GM04503 (cell line): Measurements from ENCODE around the gene NMNAT2.
"Not testable (repeated sequence)": the region's sequence is repeated elsewhere in the genome, so short reads cannot be mapped to it uniquely, and the experiment has no call there.

Experiments used
- DNase-seq: peaks from one replicate; pipeline ENCODE4 v3.0.0-alpha.2; 2012; ENCODE audit warnings: low read depth

The NMNAT2 gene

DNA sequence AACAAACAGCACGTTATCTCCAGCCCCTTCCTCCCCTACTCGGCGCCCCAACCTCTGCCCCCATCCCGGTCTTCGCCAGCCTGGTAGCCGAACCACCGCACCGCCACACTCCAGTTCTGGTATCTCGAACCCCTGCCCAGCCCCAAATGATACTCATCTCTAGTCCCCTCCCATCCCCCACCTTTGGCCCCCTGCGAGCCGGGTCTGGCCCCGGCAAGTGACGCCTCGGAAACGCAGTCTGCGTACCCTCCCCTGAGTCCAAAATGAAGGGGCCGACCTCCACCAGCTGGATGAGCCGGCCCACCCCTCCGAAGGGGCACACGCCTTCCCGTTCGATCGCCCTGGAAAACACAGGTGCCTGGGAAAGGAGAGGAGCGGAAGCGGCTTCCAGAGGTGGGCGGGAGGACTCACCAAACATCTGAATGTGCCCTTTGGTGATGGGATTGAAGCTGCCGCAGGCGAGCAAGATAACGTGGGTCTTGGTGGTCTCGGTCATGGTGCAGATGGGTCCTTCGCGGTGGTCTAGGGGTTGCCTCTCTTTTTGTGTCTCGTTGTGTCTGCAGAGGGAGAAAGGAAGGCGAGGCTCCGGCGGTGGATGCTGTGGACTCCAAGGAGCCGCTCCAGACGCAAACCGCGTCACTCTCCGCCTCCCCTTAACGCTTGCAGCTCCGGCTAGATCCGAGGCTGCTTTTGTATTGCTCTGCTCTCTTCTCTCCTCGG, at the start of gene NMNAT2:
NMNAT2 (minus strand) TSS at position 609 of the 720 bp plus-strand sequence; CDS start at position 496, 113 bp downstream.
- no peak for DNase-seq

GRCh38 chr1:183467687-183468086, 49.5 kb upstream of the NMNAT2 start:
- no peak for DNase-seq

DNA sequence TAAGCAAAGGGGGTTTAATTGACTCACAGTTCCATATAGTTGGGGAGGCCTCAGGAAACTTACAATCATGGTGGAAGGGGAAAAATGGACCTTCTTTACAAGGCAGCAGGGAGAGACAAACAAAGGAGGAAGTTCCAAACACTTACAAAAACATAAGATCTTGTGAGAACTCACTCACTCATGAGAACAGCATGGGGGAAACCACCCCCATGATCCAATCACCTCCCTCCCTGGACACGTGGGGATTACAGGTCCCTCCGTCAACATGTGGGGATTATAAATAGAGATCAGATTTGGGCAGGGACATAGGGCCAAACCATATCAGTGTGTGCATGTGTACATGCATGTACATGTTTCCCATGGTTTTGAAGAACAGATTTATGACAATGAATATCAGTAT, 48.6 kb upstream of the NMNAT2 start:
- DNase-seq: no peak

GRCh38 chr1:183463566-183463965, 45.4 kb upstream of the NMNAT2 start:
- DNase-seq: no peak

- no peak for DNase-seq
Measured at GRCh38 chr1:183461350-183461749, 43.2 kb upstream of the NMNAT2 start.

GRCh38 chr1:183460596-183460995, 42.4 kb upstream of the NMNAT2 start:
- DNase-seq: no peak

GRCh38 chr1:183457449-183457848, 39.3 kb upstream of the NMNAT2 start:
- DNase-seq: no peak

GRCh38 chr1:183456826-183457225, 38.6 kb upstream of the NMNAT2 start:
- no peak for DNase-seq

- DNase-seq: no peak
Measured at GRCh38 chr1:183454377-183454776, 36.2 kb upstream of the NMNAT2 start.

- DNase-seq: no peak
Measured at GRCh38 chr1:183450093-183450492, 31.9 kb upstream of the NMNAT2 start.

DNA sequence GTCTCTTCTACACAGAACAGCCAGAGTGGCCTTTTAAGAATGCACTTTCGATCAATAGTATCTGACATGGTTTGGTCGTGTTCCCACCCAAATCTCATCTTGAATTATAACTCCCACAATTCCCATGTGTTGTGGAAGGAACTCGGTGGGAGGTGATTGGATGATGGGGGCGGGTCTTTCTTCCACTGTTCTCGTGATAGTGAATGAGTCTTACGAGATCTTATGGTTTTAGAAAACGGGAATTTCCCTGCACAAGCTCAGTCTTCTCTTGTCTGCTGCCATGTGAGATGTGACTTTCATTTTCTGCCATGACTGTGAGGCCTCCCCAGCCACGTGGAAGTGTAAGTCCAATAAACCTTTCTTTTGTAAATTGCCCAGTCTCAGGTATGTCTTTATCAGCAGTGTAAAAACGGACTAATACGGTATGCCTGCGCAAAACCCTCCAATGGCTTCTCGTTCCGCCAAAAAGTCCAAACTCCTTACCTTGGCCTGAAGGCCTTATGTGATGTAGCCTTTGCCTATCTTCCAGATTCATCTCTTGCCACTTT, 31.1 kb upstream of the NMNAT2 start:
- no peak for DNase-seq

- DNase-seq: no peak
Measured at GRCh38 chr1:183444243-183444642, 26.1 kb upstream of the NMNAT2 start.

- DNase-seq: no peak
Measured at GRCh38 chr1:183443466-183443865, 25.3 kb upstream of the NMNAT2 start.

DNA sequence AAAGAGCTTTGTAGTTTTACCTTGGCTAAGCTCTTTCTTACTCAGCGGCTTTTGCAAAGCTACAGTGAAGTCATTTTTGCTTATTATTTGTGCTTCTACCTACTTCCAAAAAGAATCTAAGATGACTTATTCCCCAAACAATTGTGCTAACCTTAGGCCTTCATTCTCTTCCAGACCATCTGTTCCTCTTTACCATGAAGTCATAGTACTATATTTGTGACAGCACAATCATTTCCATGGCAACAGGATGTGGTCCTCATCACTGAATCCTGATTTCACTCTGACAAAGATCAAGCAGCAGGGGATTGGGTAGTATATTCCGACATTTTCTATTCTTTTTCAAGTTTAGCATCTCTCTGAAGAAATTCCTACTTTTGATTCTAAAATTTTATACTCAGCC, 24.8 kb upstream of the NMNAT2 start:
- DNase-seq: no peak

- DNase-seq: no peak
Measured at GRCh38 chr1:183438060-183438459, 19.9 kb upstream of the NMNAT2 start.

DNA sequence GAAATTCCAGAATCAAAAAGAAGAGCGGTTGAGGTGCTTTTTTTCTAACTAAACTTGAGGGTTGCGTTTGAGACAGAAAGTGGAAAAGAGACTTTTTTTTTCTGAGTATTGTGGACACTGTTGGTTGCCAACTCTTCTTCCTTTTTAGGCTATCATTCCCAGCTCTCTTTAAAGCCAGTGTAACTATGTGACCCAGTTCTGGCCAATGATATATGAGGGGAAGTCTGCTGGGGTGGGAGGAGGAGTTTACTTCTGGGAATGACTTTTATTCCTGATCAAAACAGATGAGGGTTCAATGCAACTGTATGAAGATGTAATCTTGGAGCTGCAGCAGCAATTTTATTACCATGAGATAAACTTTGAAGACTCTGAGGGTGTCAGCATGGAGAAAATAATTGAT, 17.3 kb upstream of the NMNAT2 start:
- DNase-seq: no peak

DNA sequence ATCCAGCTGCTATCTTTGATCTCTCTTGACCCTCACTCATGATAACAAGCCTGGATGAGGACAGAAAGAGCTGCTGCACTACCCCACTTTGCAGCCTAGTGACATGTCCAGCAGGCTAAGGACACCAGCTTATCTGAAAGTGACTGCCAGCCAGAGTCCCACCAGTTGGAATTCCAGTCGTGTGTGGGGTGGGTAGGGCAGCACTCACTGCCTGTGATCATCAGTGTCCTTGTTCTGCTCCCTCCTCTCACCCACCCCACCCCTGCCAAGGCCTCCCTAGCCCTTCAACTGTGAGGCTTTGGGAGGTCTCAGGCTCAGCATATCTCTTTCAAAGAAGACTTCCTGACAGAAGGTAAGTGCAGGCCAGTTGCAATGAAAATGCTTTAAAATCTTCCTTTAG, 15.5 kb upstream of the NMNAT2 start:
- DNase-seq: no peak

DNA sequence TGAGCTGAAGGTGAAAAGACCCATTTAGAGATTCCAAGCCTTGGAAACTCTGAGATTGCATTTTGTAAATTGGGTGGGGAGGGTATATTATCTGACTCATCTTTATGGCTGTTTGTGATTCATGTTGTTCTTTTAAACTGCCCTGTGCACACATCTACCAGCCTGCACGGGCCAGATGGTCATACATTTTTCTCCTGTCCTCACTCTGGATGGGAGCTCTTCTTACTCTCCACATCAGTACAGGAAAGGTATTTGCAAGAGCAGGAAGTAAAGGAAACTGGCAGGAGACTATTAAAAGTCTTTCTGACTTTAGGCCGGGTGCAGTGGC, 14.3 kb upstream of the NMNAT2 start:
- DNase-seq: no peak

GRCh38 chr1:183431840-183432547, 13.8 kb upstream of the NMNAT2 start:
- DNase-seq: no peak

GRCh38 chr1:183427591-183427990, 9.4 kb upstream of the NMNAT2 start:
- not testable (repeated sequence) for DNase-seq

DNA sequence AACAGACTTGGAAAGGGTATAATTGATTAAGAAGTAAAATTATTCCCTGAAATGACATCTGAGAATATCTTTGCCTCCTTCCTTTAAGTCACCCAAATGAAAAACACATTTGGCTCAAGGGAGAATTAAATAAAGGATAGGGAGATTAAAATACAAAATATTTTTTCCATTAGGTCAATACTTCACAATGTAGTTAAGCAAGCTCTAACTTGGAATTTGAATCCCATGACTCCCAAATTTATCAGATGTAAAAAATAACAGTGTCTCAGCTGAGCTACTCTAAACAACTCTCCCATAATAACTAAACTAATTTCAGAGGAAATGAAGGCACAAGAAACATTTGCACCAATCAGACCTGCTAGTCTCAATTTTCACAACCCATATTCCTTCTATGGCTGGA, 6.5 kb upstream of the NMNAT2 start:
- DNase-seq: no peak

DNA sequence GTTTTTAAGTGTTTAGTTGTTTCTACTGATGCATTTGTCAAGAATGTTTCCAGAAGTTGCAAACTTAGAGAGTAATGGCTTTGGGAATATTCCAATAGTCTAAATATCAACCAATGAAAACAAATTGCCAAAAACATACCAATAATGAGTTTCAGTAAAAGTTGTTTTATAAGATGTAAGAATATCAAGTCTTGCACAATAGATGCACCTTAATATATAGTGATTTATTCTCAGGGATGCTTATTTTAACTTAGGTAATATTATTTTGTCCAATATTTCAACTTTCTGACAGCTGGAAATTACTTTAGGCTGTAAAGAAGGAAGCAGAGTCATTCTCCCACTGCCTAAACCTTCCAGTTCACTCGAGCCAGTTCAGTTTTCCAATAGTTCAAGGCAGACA, 5.4 kb upstream of the NMNAT2 start:
- DNase-seq: no peak

GRCh38 chr1:183419399-183419798, 1.2 kb upstream of the NMNAT2 start:
- no peak for DNase-seq

- DNase-seq: no peak
Measured at GRCh38 chr1:183418696-183419095, 516 bp upstream of the NMNAT2 start.
